ENCODE measurements around the gene SSH2.

Gene SSH2

GRCh38 chr17:29584452-29585079 lies 345.5 kb downstream of the SSH2 start:
- DNase-seq = no peak

GRCh38 chr17:29583324-29584248 lies 346.4 kb downstream of the SSH2 start:
- DNase-seq = no peak

GRCh38 chr17:29582772-29583171 lies 347.3 kb downstream of the SSH2 start:
- no peak for DNase-seq

DNA sequence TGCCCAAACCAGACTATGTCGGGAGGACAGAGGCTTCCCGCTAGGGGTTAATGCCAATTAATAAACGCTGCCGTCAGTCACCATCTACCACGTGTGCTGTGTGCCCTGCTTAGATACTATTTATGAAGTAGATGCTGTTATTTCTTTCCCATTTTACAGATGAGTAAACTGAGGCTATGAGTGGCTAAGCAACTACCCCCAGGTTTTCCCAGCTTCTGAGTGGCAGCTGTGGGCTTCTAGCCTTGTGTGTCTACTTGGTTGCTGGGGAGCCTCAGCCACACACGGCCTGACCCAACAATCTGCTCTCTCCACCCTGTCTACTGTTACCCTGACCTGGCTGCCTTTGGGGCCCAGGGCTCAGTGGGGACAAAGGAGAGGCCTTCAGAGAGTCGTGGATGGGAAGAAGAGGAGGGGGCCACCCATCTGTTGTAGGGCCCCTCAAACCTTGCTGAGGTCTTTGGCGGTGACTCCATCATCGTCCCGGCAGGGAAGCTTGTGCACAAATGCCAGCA lies 347.7 kb downstream of the SSH2 start:
- no peak for DNase-seq

DNA sequence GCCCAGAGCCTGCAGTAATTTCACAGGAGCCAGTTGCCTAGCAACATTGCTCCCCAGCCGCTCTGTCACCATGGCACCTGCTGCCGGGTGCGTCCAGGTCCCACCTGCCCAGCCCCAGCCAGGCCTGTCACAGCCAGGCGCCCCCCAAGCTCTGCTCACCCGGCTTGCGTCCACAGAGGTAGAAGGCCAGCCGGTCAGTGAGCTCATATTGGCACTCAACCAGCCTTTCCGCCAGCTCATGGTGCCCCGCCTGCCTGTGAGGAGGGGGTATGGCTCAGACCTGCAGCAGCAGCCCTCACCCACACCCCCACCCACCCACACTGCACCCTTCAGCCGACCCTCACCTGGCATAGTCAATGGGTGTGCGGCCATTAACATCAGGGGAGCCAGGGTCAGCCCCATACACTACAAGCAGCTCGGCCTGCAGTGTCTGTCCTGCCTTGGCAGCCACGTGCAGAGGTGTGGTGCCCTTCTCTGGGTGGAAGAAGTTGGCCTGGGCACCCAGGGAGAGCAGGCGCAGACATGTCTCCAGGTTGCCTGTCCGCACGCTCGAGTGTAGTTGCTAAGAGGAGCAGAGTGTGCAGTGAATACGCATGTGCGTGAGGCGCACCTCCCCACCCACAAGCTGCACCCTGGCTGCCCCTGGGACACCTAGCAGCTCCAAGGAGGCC lies 348.3 kb downstream of the SSH2 start:
- DNase-seq = no peak

DNA sequence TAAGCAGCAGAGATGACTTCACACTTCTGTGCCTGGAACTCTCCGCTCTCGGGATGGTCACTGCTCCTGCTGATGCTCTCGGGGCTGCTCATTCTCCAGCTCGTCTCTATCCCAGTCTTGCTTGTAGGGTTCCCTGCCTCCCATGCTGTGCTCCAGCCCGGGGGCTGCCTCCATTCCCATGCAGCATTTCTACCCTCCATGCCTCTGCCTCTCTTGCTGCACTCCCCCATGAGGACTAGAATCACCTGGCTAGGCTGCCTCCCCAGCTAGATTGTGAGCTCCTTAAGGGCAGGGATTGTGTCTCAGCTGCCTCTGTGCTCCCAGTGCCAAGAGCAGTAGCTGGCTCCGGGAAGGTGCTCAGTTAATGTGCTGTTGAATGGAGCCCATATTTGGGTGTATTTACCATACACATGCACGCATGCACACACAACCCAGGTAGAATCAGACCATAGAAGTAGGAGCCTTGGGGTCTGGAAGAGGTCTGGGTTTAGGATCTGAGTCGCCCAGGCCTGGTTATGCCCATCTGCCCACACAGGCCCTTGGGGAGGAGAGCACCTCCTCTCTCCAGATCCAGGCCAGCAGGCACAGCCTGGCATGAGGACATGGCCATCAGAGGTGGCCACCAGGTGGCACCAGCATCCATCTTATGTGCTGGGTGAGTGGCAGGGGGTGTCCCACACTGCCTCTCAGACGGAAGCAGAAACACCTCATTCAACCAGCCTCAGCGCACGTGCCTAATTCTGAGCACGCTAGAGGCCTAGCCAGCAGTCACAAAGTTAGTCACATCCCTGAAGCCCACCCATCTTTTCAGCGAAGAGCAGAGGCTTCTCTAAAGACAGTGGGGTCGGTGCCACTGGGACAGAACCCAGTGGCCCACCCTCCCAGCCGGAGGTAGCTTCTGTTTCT lies 349.9 kb downstream of the SSH2 start:
- DNase-seq = peak; percentile 93

DNA sequence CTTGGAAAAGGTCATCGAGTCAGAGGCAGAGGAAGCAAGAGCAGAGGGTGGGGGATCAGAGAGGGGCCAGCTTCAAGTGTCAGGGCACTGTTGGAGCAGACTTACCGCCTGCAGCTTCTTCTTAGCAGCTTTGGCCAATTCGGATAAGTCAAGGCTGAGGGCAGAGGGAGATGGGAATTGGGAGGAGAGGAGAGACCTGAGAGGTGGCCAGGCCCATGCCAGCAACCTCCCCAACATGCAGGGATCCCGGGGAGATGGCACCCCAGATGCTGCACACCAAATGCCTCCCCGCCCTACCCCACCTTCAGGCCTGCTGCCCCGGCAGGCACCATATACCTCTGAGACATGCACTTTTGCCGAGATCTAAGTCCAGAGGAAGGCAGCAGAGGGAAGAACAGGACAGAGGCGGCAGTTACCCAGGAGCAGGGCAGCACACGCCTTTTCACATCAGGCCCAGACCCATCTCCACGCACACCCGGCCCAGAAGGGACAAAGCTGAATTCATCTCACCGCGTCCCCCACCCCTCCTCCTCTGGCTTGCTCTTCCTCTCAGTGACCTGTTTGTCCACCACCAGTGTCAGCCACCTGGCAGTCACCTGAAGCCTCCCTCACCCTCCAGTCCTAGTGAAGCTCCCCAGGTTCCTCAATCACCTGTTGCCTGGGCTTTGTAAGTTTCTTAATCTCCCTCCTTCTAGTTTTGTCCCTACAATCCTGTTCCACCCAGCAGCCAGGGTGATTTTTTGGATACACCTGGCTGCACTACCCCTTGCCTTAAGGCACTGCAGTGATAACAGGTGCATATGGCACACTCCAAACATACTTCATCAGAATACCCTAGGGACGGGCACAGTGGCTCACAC lies 351.2 kb downstream of the SSH2 start:
- DNase-seq = no peak

DNA sequence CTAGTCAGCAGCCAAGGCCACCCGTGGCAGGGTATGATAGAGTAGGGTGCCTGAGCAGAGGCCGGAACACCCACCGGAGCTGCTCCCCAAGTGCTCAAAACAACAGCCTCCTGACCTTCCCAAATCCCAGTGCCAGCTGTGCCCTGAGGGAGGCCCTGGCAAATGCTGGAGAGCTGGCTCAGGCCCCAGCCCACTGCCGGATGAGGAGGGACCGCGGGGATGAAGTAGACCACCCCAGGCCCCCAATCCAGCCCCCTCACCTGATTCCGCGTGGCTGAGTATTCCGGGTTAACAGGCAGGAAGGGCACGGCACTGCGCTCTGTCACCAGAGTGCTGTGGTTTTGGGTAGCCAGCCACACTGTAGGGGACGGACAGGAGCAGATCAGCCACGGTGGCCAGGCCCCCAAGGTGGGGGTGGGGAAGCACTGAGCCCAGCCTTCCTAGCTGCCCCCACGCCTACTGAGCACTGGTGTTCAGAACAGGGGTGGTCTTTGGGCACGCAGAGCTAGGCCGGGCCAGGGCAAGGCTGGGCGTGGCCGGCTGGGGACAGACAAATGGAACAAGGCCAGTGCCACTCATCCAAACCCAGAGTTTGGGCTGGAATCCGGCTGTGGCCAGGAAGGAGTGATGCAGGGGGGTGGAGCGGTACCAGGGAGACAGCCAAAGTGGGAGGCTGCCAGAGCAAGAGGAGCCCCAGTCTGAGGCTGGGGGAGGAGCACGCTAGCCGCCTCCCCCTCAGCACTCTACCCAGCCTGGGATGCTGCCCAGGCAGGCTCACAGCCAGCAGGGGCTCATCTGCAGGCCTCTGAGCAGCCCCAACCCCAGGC lies 352.4 kb downstream of the SSH2 start:
- DNase-seq = no peak

DNA sequence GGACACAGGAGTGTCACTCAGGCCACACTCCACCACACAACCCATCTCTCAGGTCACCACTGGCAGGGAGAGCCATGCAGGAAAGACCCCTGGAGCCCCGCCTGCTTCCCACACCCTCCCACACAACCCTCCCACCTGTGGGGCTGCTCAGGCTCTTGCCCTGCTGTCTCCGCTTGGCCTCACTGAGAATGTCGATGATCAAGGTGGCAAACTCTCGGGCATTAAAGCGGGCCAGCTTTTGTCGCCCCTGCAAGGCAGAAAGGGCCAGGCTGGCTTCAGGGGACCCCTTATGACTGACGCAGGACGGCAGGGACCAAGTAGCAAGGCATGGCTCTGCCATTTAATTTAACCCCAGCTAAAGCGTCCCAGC lies 353.0 kb downstream of the SSH2 start:
- no peak for DNase-seq

- no peak for DNase-seq
Measured at GRCh38 chr17:29576214-29577000, 353.6 kb downstream of the SSH2 start.

All from CD4-positive, alpha-beta T cell treated with Interleukin-6 for 4 hours (primary cell).